Activated CD4-positive, CD25-positive, alpha-beta regulatory T cell treated with anti-CD3 and anti-CD28 coated beads, Interleukin-2, amount 50 U/mL, for 24 hours (primary cell): ENCODE data around the gene CADM1.

Experiments used
- ATAC-seq, 2 donors: fragments of 150-1000 bp; cut with Tn5 transposase; one replicate each; pipeline ENCODE4 v1.10.0; 2021; ENCODE audit warnings: mild to moderate bottlenecking in 1 of 2, moderate library complexity in 1 of 2

CADM1 gene

GRCh38 chr11:115504276-115505158 lies at the start of gene CADM1:
CADM1 (minus strand) TSS chr11:115504415.
- peak; percentile 85 to 86 for ATAC-seq

GRCh38 chr11:115552773-115553438 lies 48.7 kb upstream of the CADM1 start:
- ATAC-seq, result no peak

GRCh38 chr11:115552151-115552772 lies 48.0 kb upstream of the CADM1 start:
- no peak for ATAC-seq

- ATAC-seq, result no peak
Observed at GRCh38 chr11:115550291-115551059, 46.3 kb upstream of the CADM1 start.

- no peak for ATAC-seq
Observed at GRCh38 chr11:115548878-115549528, 44.8 kb upstream of the CADM1 start.

GRCh38 chr11:115545581-115546210 lies 41.5 kb upstream of the CADM1 start:
- ATAC-seq, result no peak

GRCh38 chr11:115544422-115544948 lies 40.3 kb upstream of the CADM1 start:
- no peak for ATAC-seq

- ATAC-seq, result no peak
Observed at GRCh38 chr11:115541518-115541917, 37.3 kb upstream of the CADM1 start.

GRCh38 chr11:115539844-115540243 lies 35.6 kb upstream of the CADM1 start:
- no peak for ATAC-seq

- ATAC-seq, result no peak
Observed at GRCh38 chr11:115535781-115536180, 31.6 kb upstream of the CADM1 start.

- no peak for ATAC-seq
Observed at GRCh38 chr11:115530752-115531151, 26.5 kb upstream of the CADM1 start.

- ATAC-seq, result no peak
Observed at GRCh38 chr11:115528225-115528624, 24.0 kb upstream of the CADM1 start.

- no peak for ATAC-seq
Observed at GRCh38 chr11:115527534-115528125, 23.4 kb upstream of the CADM1 start.

- ATAC-seq, result no peak
Observed at GRCh38 chr11:115525531-115526006, 21.4 kb upstream of the CADM1 start.

- ATAC-seq, result no peak
Observed at GRCh38 chr11:115524572-115524971, 20.4 kb upstream of the CADM1 start.

- ATAC-seq, result no peak
Observed at GRCh38 chr11:115523727-115524399, 19.6 kb upstream of the CADM1 start.

- no peak for ATAC-seq
Observed at GRCh38 chr11:115522302-115522701, 18.1 kb upstream of the CADM1 start.

GRCh38 chr11:115521825-115522224 lies 17.6 kb upstream of the CADM1 start:
- ATAC-seq, result no peak

GRCh38 chr11:115518983-115519628 lies 14.9 kb upstream of the CADM1 start:
- ATAC-seq, result no peak
